Fibroblast of skin of abdomen (primary cell): ENCODE results near the gene CRK.
A peak's percentile ranks its signal among the peaks of the same experiment; 100 is the strongest.
"Not testable (repeated sequence)": the region's sequence is repeated elsewhere in the genome, so short reads cannot be mapped to it uniquely, and the experiment has no call there.

Experiments
- DNase-seq: peaks from one replicate; pipeline ENCODE4 v3.0.0-alpha.2; 2013

CRK gene

GRCh38 chr17:1420981-1421380 is 35.1 kb downstream of the CRK start:
- DNase-seq, result no peak

DNA sequence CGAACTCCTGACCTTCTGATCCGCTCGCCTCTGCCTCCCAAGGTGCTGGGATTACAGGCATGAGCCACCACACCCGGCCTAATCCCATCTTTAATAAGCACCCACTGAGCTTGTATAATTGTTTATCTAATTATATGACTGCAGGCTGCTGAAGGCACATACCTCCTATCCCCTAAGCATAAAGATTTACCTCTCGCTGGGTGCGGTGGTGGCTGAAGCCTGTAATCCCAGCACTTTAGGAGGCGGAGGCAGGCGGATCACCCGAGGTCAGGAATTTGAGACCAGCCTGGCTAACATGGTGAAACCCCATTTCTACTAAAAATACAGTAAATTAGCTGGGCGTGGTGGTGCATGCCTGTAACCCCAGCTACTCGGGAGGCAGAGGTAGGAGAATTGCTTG is 35.9 kb downstream of the CRK start:
- no peak for DNase-seq

GRCh38 chr17:1418476-1418875 is 37.6 kb downstream of the CRK start:
- not testable (repeated sequence) for DNase-seq

GRCh38 chr17:1416414-1416813 is 39.6 kb downstream of the CRK start:
- no peak for DNase-seq

DNA sequence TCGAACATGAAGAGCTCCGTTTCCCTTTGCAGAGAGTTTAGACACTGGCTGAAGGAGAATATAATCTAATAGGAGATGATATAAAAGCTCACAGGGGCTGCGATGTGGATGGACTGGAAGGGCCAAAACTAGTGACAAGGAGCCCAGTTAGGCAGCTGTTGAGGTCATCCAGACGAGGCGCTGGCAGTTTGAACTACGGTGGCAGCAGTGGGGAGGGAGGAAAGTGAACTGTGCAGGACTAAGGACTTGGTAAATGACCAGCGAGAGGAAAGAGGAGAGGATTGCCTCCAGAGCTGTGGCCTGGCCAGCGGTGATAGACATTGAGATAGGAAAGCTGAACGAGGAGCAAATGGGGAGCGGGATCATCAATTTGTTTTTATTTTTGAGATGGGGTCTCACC is 41.4 kb downstream of the CRK start:
- DNase-seq, result no peak

DNA sequence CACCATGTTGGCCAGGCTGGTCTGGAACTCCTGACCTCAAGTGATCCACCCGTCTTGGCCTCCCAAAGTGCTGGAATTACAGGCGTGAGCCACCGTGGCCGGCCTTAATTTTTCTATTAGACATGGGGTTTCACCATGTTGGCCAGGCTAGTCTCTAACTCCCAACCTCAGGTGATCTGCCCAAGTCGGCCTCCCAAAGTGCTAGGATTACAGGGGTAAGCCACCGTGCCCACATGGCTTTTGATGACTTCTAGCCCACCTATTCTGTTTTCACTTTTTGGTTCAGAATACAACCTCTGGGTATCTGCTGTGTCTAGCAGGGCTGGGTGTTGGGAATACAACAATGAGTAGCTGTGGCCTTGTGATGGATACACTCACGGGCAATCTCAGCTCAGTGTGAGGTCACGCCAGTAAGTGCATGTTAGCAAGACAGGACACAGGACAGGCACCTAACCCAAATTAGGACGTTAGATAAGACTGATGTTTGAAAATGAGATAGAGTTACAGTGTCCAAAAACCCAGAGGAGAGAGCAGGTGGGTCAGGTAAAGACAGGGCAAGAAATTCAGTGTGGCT is 41.9 kb downstream of the CRK start:
- DNase-seq, result no peak

GRCh38 chr17:1413281-1413791 is 42.7 kb downstream of the CRK start:
- DNase-seq, result peak; percentile 45

- DNase-seq, result no peak
These were observed 43.6 kb downstream of the CRK start for GRCh38 chr17:1412185-1413110.

DNA sequence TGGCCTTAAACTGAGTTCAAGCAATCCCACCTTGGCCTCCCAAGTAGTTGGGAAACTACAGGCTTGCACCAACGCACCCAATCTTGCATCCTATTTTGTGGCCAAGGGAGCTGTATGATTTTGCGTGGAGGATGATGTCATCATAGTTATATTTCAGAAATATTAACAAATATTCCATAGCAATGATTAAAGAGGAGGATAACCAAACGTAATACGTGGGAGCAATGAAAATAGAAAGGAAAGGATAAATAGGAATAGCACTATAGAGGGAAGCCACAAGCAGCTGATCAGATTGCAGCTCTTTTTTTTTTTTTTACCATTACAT is 53.8 kb downstream of the CRK start:
- DNase-seq, result no peak

DNA sequence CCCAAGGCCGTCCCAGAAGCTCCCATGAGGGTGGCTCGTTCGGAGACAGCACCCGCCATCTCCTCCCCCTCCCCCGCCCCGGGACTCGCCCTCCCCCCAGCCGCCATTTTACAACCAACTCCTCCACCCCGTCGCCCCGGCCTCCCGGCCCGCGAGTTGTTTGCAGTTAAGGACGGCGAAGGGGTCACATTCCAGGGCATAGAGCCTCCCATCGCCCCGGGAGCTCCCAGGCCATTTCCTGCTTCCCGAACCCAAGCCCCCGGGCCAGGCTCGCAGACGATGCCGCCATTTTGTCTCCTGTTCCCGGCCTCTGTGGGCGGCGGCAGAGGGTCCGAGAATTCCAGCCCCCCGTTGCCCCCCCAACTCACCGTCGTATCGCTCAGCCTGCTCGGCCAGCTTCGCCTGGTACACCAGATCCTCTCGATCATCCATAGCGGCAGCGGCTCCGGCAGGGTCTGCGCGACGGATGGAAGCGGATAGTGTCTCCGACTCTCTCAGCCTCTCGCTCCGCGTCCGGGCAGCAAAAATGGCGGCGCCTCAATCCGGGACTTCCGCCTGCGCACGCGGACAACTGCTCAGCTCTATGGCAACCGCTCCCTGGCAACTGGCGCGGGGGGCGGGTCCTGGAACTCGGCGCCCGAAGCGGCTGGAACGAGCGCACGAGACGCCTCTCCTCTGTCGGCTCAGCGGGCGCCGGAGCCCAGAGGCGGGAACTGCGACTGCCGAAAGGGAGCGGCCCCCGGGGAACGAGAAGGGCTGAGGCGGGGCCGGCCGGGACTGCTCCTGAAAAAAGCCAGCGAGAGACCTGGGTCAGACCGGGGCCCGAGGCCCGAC is 56.1 kb downstream of the CRK start, which contains the start of gene YWHAE:
YWHAE (minus strand) TSS at position 544 of the 834 bp plus-strand sequence; CDS start at position 432, 112 bp downstream.
- DNase-seq, result peak; percentile 96

DNA sequence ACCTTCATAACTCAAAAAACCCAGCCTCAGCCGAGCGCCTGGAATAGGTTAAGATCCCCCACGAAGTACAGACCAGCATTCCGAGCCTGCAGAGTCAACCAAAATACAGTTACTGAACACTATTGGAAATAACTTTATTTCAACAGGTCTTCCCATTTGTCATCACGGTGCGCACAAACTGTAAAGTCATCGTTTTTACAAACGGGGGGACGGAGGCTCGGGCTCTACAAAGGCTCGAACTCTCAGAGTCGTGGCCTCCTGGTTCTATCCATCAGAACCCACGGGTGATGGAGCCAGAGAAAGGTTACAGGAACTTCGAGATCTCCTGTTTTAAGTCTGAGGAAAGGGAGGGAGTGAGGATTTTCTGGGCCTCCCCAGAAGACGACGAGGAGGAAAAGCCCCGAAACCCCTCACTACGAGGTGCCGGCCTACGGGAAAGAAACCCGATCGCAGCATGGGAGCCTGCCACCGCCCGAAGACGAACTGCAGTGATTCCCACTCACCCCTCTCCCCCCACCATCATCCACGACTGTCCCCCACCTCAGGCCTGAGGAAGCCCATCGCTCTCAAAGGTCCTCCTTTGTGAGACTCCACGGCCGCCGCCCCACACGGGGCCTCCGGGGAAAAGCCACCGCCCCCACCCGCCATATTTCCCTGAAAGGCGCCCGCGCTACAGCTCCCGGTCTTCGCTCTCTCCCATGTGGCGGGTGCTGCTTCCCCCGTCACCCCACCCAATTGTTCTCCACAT is 56.9 kb downstream of the CRK start:
- peak; percentile 64 for DNase-seq

DNA sequence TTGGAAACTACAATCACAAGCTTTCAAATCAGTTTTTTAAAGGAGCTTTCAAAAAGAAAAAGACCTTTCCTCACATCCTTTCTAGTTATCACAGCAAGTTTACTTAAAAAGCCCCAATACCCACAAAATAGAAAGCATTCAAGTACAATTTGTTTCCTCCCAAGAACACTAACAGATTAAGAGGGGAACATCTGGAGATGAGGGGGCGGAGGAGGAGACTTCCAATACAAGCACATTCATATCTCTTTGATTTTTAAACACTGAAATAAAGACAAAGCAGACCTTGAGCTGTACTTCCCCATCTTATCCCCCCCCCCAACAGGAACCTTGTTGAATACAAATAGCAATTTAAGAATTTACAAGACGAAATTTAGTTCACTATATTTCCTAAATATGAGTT is 58.0 kb downstream of the CRK start:
- no peak for DNase-seq

DNA sequence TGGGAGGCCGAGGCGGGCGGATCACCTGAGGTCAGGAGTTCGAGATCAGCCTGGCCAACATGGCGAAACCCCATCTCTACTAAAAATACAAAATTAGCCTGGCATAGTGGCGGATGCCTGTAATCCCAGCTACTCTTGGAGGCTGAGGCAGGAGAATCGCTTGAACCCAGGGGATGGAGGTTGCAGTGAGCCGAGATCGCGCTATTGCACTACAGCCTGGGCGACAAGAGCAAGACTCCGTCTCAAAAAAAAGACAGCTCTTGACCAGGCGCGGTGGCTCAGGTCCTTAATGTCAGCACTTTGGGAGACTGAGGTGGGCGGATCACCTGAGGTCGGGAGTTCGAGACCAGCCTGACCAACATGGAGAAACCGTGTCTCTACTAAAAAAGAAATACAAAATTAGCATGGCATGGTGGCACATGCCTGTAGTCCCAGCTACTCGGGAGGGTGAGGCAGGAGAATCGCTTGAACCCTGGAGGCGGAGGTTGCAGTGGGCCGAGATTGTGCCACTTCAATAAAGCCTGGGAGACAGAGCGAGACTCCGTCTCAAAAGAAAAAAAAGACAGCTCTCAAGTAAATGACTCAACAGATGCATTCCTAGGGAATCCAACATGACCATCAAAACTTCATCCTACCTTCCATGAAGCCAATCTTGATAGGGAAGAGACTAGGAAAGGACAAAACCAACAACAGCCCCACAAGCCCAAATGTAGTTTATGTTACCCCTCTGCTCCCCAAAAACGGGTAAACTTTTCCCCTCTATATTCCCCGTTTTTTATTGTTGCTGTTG is 60.0 kb downstream of the CRK start:
- peak; percentile 16 for DNase-seq

GRCh38 chr17:1391577-1391976 is 64.5 kb downstream of the CRK start:
- DNase-seq, result no peak

- DNase-seq, result peak; percentile 20
These were observed 65.3 kb downstream of the CRK start for GRCh38 chr17:1390432-1391367.

DNA sequence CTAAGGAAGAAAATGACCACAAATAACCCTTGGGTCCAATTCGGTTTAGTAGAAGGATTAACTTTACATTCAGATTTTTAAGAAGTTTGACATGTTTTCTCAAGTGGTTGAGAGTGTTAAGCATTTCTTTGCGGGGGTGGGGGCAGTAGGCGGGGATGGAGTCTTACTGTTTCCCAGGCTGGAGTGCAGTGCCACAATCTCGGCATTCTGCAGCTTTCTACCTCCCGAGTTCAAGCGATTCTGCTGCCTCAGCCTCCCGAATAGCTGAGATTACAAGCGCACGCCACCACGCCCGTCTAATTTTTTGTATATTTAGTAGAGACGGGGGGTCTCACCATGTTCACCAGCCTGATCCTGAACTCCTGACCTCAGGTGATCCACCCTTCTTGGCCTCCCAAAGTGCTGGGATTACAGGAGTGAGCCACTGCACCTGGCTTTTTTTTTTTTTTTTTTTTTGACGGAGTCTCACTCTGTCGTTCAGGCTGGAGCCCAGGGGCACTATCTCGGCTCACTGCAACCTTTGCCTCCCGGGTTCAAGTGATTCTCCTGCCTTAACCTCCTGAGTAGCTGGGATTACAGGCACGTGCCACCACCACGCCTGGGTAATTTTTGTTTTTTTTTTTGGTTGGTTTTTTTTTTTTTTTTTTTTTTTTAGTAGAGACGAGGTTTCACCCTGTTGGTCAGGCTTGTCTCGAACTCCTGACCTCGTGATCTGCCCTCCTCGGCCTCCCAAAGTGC is 68.4 kb downstream of the CRK start:
- DNase-seq, result not testable (repeated sequence)

GRCh38 chr17:1386675-1387190 is 69.3 kb downstream of the CRK start:
- not testable (repeated sequence) for DNase-seq

- DNase-seq, result no peak
These were observed 69.8 kb downstream of the CRK start for GRCh38 chr17:1386265-1386664.

DNA sequence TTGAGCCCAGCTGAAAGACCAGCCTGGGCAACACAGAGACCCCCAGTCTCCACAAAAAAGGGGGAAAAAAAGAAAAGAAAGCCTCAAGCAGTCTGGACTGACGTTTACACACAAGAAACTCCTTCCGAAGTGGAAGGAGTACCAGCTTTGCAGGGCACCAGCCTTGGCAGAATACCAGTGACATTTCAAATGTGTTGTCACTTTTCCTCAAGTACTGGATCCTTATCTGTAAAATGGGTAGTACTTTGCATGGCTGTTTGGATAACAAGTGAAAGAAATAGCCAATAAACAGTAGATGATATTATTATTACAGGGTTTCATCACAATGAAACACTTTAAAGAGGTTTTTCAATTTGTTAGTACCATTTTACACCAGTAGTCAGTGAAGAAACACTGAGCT is 70.2 kb downstream of the CRK start:
- no peak for DNase-seq
